Brain pericyte (primary cell): ENCODE measurements around the gene CIROP.

Experiments
- DNase-seq: peaks from one replicate; pipeline ENCODE4 v3.0.0-alpha.2; 2012; ENCODE audit warnings: low read depth, low spot score

Gene CIROP, protein sequence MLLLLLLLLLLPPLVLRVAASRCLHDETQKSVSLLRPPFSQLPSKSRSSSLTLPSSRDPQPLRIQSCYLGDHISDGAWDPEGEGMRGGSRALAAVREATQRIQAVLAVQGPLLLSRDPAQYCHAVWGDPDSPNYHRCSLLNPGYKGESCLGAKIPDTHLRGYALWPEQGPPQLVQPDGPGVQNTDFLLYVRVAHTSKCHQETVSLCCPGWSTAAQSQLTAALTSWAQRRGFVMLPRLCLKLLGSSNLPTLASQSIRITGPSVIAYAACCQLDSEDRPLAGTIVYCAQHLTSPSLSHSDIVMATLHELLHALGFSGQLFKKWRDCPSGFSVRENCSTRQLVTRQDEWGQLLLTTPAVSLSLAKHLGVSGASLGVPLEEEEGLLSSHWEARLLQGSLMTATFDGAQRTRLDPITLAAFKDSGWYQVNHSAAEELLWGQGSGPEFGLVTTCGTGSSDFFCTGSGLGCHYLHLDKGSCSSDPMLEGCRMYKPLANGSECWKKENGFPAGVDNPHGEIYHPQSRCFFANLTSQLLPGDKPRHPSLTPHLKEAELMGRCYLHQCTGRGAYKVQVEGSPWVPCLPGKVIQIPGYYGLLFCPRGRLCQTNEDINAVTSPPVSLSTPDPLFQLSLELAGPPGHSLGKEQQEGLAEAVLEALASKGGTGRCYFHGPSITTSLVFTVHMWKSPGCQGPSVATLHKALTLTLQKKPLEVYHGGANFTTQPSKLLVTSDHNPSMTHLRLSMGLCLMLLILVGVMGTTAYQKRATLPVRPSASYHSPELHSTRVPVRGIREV

DNA sequence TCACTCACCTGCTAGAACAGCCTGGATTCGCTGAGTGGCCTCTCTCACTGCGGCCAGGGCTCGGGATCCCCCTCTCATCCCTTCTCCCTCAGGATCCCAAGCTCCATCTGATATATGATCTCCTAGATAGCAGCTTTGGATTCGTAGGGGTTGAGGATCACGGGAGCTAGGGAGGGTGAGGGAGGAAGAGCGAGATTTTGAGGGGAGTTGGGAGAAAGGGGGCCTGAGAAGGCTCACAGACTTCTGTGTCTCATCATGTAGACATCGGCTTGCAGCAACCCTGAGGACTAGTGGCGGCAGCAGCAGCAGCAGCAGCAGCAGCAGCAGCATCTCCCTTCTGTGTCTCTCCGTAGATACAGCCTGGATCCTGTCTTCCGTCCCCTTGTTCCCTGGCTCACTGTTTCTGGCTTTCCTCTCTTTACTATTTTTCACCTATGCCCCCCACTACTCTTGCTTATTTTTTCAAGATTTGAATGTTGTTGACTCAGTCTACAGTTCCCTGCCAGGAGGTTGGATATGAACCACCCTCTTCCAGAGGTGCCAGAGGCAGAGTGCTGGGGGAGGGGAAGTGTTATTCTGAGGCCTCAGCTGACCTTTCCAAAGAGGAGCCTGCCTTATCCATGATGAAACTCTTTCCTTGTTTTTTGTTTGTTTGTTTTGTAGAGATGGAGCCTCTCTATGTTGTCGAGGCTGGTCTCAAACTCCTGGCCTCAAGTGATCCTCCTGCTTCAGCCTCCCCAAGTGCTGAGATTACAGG, at the start of gene CIROP:
CIROP (minus strand) TSS at position 399 of the 757 bp plus-strand sequence; CDS start at position 330, 69 bp downstream.
- DNase-seq, result no peak

DNA sequence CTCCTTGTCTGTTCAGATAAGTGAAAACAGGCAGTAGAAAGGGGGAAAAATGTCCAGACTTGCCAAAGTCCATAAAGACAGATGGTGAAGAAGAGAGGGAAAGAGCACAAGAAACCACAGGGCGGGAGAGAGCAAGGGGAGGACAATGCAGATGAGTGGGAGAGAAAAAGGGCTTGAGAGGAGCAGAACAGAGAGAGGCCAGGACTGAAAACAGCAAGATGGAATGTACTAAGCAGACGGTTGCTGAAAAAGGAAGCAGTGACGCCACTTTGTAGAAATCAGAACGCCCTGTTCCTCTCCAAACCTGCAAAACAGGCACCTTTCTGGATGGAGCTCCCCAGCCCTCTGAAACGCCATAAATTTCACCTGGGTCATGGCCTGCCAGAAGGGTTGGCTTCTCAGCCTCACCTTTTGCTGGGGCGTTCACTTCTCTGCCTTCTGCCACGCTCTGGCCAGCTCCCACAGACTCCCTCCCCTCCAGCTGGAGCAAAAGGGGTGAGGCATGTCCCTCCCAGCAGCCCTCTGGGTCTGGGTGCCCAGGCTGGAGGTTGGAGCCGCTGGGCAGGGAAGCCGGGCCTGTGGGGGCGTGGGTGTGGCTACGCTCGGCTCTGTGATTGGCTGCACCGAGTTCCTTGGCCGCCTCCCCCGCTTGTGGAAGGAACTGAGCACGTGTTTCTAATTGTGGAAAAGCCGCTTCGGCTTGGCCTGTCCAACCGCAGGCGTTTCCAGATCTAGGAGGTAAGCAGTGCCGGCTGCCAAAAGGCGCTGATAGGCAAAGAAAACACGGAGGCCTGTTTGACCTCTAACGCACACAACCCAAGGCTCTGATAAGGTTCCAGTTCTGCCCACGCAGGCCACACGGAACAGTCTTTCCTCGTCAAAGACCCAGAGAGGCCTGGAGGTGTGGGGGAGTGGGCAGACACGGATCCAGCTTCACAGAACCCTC, 49.3 kb upstream of the CIROP start:
- no peak for DNase-seq

DNA sequence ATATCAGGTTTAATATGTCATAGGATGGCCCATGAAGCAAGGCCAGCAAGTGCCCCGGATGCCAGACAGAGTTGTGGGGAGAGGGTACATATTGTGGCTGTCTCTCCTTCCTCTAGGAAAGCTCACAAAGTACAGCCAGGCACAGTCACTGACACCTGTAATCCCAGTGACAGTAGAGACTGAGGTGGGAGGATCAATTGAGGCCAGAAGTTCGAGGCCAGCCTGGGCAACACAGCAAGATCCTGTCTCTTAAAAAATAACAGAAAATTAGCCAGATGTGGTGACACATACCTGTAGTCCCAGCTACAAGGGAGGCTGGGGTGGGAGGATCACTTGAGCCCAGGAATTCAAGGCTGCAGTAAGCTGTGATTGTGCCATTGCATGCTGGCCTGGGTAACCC, 46.6 kb upstream of the CIROP start:
- no peak for DNase-seq

DNA sequence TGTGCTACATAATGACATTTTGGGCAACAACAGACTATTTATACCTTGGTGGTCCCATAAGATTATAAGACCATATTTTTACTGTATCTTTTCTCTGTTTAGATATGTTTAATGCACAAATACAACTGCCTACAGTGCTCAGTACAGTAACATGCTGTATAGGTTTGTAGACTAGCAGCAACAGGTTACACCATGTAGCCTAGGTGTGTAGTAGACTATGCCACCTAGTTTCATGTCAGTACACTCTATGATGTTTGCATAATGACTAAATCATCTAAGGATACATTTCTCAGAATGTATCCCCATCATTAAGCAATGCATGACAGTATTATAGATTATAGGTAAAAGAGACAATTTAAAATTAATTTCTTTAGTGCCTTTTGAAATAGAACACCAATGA, 45.0 kb upstream of the CIROP start:
- DNase-seq, result no peak

DNA sequence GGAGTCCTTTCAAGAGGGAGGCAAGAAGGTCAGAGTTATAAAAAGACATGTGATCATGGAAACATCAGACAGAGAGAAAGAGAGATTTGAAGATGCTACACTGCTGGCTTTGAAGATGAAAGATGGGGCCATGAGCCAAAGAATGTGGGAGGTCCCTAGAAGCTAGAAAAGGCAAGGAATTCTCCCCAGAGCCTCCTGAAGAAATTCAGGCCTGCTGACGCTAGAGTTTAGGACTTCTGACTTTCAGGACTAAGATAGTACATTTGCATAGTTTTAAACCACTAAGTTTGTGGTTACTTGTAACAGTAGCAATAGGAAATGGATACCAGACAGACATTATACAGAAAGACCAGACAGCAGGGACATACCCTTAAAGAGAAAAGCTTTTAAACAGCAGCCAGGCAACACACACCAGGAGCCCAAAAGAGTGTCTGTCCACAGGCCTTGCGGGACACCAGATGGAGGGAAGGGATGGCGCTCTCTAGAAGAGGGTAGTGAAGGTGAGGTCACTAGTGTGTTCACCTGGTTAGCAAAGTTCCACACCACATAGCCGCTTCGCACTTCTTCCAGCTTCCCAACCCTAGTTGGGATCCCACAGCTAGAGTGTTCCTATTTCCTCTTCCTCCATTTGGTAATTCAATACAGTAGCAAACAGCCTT, 43.9 kb upstream of the CIROP start:
- DNase-seq, result no peak

DNA sequence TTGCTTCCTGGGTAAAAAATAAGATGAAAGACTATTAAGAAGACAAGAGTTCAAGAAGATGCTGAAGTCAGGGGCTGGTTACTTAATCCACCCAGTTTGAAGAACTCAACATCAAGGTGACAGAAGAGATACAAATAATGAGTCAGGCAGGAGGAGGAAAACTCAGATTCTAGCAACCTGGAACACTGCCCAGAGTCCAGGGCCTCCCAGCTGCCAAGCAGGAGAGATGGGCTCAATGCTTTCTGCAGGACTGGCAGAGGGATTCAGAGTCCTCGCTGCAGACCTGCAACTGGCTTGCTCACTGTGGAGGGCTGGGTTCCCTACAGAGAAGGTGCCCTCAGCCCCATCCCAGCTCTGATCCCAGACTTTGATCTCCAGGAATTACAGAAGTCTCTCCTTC, 42.9 kb upstream of the CIROP start:
- DNase-seq, result no peak

DNA sequence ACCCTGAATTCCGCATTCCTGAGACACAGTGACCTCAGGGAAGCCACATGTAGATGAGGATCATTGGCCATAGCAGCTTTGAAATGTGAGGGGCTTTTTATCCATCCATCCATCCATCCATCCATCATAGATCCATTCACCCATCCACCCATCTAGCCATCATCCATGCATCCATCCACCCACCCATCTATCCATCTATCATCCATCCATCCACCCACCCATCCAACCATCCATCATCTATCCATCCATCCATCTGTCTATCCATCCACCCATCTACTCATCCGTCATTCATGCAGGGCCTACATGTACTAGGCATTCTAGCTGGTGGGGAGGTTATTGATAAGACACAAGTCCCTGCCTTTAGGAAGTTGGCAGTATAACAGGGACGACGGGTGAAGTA, 42.2 kb upstream of the CIROP start:
- DNase-seq, result no peak

DNA sequence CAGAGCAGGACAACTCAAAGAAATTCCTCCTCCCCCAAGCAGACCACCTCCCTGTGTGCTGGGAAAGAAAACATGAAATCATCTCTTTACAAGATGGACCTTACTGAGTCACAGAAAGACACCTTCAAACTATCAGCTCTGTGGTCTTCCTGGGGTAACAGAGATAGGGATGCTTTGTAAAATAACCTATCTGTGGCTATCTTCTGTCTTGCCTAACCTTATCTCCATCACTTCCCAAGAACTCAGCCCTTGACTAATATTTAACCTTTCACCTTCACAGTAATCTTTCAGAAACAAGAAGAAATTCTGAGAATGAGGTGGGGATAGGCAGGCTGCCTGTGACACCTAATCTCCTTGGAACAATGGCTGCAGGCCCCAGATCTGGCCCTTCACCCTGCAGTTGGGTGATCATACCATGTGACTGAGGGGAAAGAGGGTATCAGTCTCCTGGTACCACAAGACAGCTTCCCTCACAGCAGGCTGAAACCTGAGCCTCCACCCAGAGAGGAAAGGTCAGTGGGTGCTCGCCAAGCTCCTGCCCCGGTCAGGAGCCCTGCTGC, 41.6 kb upstream of the CIROP start:
- DNase-seq, result no peak

DNA sequence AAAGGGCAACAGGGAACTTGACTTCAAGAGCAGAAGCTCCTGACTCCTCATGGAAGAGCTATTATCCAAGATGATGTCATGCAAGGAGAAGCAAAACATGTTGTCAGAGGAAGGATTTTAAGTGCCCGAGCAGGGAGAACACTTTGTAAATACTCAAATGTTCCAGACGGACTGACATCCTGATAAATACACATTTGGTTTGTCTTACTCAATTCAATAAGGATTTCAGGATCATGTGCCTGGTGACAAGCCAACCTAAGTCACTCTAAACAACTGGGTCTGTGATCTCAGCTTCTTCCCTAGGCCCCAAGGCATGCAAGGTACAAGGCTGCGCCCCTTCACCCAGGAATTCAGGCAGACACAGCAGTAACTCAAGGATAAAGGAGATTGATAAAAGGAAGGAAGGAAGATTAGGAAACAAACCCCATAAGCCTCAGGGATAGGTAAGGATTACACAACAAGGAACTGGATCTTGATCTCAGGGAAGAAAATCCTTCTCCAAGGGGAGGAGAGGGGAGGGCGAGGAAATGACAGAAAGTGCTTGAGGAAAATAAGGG, 41.1 kb upstream of the CIROP start:
- no peak for DNase-seq

DNA sequence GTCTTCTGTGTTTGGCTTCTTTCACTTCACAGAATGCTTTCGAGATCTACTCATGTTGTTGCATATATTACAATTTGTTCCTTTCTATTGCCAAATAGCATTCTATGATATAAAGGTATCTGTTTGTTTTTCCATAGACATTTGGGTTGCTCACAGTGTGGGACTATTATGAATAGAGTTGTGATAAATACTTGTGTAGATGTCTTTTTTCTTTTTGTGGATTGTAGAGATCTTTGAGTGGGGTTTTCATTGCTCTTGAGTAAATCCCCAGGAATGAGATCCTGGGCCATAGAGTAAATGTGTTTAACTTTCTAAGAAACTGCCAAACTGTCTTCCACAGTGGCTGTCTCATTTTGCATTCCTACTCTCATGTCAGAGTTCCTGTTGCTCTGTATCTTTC, 39.1 kb upstream of the CIROP start:
- no peak for DNase-seq

DNA sequence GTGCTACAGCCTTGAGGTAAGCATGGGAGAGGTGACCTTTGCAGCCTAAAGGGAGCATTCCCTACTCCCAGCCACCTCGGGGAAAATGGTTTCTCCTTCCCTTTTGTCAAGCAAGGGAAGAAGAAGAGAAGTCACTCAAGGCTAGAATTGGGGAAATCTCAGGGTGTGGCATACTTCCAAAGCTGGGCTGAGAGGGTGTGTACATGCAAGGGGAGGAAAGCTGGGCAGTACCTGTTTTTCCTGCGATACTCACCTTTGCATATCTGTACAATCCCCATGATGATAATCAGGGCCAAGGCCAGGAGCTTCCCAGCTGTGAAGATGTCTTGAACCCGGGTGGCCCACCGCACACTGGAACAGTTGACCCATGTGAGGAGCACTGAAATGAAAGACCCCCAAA, 38.0 kb upstream of the CIROP start:
- DNase-seq, result no peak

DNA sequence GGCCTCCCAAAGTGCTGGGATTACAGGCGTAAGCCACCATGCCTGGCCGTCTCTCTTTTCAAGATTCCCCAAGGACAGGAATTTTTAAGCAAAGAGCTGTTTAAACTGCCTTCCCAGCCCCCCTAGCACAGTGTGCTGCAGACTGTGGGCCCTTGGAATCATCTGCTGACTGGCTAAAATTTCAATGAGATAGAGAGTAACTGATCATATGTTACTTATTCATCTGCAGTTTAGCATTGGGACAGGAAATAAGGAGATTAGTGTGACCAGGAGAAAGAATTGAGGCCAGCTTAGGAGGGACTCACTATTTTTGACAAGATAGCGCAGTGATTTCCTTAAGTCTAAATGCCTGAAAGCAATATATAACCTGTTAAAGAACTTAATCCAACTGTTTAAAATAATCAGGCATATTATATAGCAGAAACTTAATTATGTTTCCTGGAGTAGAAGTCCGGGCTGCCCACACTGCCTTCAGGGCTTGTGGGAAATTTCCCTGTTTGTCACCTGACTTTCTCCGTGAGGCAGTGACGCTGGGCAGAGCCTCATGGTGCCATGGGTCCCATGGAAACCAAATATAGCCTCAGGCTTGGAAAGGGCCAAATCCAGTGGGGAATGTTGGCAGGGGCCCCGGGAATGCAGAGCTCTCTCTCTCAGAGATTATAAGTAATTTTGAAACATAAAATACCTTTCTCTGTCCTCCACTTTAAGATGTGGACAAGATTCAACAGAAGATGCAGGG, 37.1 kb upstream of the CIROP start:
- DNase-seq, result no peak

DNA sequence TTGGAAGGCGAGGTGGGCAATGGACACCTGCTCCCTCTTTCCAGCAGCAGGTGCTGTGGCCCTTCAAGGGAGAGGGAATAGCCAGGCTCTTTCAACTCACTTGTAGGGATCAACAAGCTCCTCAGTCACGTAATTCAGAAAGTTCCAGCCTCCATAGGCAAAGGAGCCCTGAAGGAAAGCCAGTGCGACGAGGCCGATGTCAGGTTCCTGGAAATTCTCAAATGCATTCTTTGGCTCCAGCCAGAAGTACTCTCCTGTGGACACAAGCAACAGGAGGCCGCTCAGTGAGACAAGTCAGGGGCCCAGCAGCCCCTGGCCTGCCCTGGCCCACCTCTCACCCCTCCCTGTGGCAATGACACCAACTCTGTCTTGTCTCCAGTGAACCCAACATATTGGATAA, 35.6 kb upstream of the CIROP start:
- DNase-seq, result no peak

DNA sequence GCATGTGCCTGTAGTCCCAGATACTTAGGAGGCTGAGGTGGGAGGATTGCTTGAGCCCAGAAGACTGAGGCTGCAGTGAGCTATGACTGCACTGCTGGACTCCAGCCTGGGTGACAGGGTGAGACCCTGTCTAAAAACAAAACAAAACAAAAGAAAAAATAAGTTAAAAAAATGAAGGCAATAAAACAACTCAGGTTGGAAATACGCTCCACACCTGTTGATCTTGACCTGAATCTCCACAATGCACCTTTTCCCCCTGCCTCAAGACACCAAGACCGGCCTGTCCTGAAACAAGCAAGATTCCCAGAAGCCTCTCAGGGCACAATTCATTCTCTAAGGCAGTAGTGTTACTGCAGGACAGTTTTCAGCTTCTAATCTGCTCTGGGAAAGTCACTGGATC, 35.1 kb upstream of the CIROP start:
- no peak for DNase-seq

DNA sequence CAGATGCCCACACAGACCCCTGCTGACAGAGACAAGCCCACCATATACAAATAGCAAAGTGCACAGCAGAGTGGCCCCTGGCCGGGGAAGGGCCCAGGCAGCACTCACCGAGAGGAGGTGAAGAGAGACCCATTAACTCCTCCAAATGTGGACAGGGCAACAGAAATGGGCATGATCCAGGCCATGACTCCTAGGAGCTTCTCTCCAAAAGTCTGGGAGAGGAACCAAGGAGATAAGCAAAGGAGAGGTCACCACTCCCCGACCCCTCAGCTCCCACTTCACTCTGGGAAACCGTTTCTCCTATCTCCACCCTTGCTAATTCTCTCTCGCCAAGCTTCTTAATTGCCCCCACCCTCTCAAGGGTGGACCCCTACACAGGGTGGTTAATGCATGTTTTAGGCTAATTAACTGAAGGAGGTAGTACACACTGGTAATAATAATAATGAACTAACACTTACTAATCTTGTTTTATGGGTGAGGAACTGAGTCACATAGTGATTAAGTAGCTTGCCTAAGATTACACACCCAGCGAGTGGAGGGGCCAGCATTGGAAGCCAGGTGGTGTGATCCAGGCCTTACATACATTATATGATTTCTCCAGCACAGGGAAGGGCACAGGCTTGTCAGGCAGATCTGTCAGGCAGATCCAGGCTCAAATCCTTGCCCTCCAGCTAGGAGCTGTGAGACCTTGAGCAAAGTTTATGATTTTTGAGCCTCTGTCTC, 33.2 kb upstream of the CIROP start:
- DNase-seq, result no peak

DNA sequence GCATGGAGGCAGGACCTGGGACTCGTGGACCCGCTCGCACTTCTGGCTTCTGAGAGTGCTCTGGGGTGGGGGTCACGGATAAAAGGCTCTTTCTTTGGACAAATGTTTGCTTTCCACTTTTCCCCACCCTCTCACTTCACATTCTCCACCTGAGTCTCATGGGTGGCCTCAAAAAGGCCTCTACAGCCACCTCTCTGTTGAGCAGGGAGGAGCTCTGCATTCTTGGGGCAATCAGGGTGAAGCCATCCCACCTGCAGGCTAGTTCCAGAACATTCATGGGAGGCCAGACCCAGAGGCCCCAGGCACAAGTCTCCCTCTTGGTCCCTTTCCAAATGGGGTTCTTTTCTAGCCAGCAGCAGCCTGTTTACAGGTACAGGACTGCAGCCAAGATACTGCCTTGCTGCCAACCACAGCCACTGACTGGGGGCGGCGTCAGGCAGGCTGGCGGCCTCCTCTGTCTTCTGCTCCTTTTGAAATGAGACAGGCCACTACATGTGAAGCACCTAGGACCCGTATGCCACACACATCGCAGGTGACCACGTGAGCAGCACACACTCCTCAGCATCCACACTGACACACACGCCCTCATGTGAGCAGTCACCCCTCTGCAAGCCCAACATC, 32.5 kb upstream of the CIROP start:
- no peak for DNase-seq

DNA sequence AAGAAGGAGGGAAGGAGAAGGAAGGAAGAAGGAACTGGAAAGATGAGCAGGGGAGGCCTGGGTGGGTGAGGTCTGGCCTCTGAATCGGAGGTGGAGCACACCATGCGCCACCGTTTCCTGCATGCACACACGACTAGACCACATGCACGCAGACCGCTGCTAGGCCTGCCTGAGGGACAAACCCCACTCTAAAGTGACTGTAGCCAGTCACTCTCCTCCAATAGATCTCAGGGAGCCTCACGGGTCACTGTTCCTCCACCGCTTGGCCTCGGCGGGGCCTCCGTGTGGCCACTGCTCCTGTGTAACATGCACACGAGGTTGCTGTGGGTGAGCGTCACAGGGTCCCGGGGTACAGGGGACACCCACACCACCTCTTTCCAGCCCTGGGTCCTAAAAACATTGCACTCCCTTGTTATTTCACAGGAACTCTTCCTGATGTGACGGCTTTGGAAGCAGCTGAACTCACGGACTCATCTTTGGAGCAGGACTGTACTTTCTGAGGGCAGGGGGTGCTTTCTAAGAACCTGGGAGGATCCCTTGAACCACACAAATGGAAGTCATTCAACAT, 31.9 kb upstream of the CIROP start:
- DNase-seq, result no peak

DNA sequence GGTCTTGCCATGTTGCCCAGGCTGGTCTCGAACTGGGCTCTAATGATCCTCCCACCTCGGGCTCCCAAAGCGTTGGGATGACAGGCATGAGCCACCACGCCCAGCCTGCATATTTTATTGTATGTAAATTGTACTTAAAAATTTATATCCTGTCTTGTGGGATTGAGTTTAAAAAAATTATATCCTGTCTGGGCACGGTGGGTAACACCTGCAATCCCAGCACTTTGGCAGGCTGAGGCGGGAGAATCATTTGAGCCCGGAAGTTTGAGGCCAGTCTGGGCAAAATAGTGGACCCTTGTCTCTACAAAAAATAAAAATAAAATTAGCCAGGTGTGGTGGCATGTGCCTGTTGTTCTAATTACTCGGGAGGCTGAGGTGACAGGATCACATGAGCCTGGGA, 28.2 kb upstream of the CIROP start:
- no peak for DNase-seq
